ENCODE results near the gene COL25A1.

- no peak for TF ChIP-seq EZH2 (IDR thresholded peaks at IDR 0.05)
- TF ChIP-seq POLR2AphosphoS5 (IDR thresholded peaks at IDR 0.05; ENCODE audit: borderline replicate concordance, low read depth, low read length) = no peak
These were observed 492.4 kb downstream of the COL25A1 start for GRCh38 chr4:108810087-108810486.
